ENCODE results near the gene ZFYVE26.
"Not testable (repeated sequence)": the region's sequence is repeated elsewhere in the genome, so short reads cannot be mapped to it uniquely, and the experiment has no call there.

ZFYVE26 gene

DNA sequence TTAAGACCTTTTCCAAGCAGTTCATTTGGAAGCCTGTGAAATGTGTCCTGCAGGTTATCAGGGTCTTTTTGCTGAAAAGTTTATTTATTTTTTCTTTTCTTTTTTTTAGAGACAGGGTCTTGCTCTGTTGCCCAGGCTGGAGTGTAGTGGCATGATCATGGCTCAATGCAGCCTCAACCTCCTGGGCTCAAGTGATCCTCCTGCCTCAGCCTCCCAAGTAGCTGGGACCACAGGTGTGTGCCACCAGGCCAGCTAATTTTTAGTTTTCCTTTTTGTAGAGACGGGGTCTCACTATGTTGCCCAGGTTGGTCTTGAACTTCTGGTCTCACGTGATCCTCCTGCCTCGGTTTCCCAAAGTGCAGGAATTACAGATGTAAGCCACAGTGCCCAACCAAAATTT, 97.0 kb downstream of the ZFYVE26 start:
- not testable (repeated sequence) for H3K27ac ChIP-seq (ENCODE audit: low read depth, low read length)

GRCh38 chr14:67718265-67718664, 98.1 kb downstream of the ZFYVE26 start:
- Histone ChIP-seq H3K4me3 (ENCODE audit: low read depth in 1 of 2, low read length in 2 of 2) (no peak overlapping the region), H3K36me3 (ENCODE audit: control insufficient read depth in 1 of 2, insufficient read depth in 2 of 2, low read length in 2 of 2) (no peaks in the 10 kb centered on the region), H3K9me3 (ENCODE audit: control insufficient read depth in 1 of 2, low read length in 2 of 2) (no peaks in the 10 kb centered on the region), H3K27me3 (ENCODE audit: control insufficient read depth in 1 of 2, insufficient read depth in 2 of 2, low read length in 2 of 2) (no peaks in the 10 kb centered on the region), H3K9ac (ENCODE audit: low read depth in 1 of 2, low read length in 2 of 2) (no peak overlapping the region), H3K27ac (ENCODE audit: low read depth, low read length) (no peak overlapping the region), H3K4me1 (ENCODE audit: control insufficient read depth in 1 of 2, insufficient read depth in 2 of 2, low read length in 2 of 2) (no peaks in the 10 kb centered on the region)

More for the DNA sequence above, 97.0 kb downstream of the ZFYVE26 start:
- H3K9ac ChIP-seq (ENCODE audit: low read depth in 1 of 2, low read length in 2 of 2); H3K4me3 ChIP-seq (ENCODE audit: low read depth in 1 of 2, low read length in 2 of 2); H3K4me1 ChIP-seq (ENCODE audit: control insufficient read depth in 1 of 2, insufficient read depth in 2 of 2, low read length in 2 of 2); H3K27me3 ChIP-seq (ENCODE audit: control insufficient read depth in 1 of 2, insufficient read depth in 2 of 2, low read length in 2 of 2); H3K9me3 ChIP-seq (ENCODE audit: control insufficient read depth in 1 of 2, low read length in 2 of 2); H3K36me3 ChIP-seq (ENCODE audit: control insufficient read depth in 1 of 2, insufficient read depth in 2 of 2, low read length in 2 of 2): not testable (repeated sequence)

DNA sequence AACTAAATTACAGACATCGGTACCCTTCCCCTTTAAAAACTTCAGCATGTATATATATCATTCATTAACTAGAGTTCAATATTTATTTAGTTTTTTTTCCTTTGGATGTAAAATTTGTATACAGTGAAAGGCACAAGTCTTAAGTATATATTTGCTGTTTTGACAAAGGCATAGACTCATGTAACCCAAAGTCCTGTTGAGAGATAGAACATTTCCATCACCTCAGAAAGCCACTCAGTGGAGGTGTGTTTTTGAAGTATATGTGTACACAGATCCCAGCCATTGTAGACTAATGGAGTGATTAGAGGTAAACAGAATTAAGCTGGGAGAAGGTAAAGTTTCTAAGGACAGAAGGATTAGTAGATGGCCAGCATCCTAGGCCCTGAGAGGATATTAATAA, 99.3 kb downstream of the ZFYVE26 start:
- Histone ChIP-seq H3K4me3 (ENCODE audit: low read depth in 1 of 2, low read length in 2 of 2) (no peak overlapping the region), H3K9me3 (ENCODE audit: control insufficient read depth in 1 of 2, low read length in 2 of 2) (no peaks in the 10 kb centered on the region), H3K27me3 (ENCODE audit: control insufficient read depth in 1 of 2, insufficient read depth in 2 of 2, low read length in 2 of 2) (no peaks in the 10 kb centered on the region), H3K9ac (ENCODE audit: low read depth in 1 of 2, low read length in 2 of 2) (no peak overlapping the region), H3K36me3 (ENCODE audit: control insufficient read depth in 1 of 2, insufficient read depth in 2 of 2, low read length in 2 of 2) (no peaks in the 10 kb centered on the region), H3K4me1 (ENCODE audit: control insufficient read depth in 1 of 2, insufficient read depth in 2 of 2, low read length in 2 of 2) (no peaks in the 10 kb centered on the region), H3K27ac (ENCODE audit: low read depth, low read length) (no peak overlapping the region)

DNA sequence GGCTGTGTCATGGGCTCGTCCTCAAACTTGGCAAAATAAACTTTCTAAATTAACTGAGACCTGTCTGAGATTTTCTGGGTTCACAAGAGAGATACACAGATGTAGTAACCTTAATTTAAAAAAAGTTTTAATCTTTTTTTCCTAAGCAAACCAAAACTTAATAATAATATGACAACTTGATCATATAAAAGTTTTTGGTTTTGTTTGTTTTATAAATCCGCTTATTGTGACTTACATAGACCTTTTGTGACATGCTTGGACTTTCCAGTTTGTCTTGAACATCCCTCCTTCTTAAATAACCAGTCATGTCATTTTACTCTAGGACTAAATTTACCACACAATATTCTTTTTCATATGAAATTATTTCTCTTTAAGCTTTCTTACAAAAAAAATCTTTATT, 106.2 kb downstream of the ZFYVE26 start:
- Histone ChIP-seq H3K27ac (ENCODE audit: low read depth, low read length) (no peak overlapping the region), H3K9ac (ENCODE audit: low read depth in 1 of 2, low read length in 2 of 2) (no peak overlapping the region), H3K4me3 (ENCODE audit: low read depth in 1 of 2, low read length in 2 of 2) (no peak overlapping the region), H3K9me3 (ENCODE audit: control insufficient read depth in 1 of 2, low read length in 2 of 2) (peaks cover 2% of the 10 kb centered on the region in 2 donors), H3K36me3 (ENCODE audit: control insufficient read depth in 1 of 2, insufficient read depth in 2 of 2, low read length in 2 of 2) (no peaks in the 10 kb centered on the region), H3K4me1 (ENCODE audit: control insufficient read depth in 1 of 2, insufficient read depth in 2 of 2, low read length in 2 of 2) (no peaks in the 10 kb centered on the region), H3K27me3 (ENCODE audit: control insufficient read depth in 1 of 2, insufficient read depth in 2 of 2, low read length in 2 of 2) (no peaks in the 10 kb centered on the region)

- H3K9ac ChIP-seq (ENCODE audit: low read depth in 1 of 2, low read length in 2 of 2); H3K4me3 ChIP-seq (ENCODE audit: low read depth in 1 of 2, low read length in 2 of 2); H3K9me3 ChIP-seq (ENCODE audit: control insufficient read depth in 1 of 2, low read length in 2 of 2); H3K36me3 ChIP-seq (ENCODE audit: control insufficient read depth in 1 of 2, insufficient read depth in 2 of 2, low read length in 2 of 2); H3K27me3 ChIP-seq (ENCODE audit: control insufficient read depth in 1 of 2, insufficient read depth in 2 of 2, low read length in 2 of 2); H3K4me1 ChIP-seq (ENCODE audit: control insufficient read depth in 1 of 2, insufficient read depth in 2 of 2, low read length in 2 of 2); H3K27ac ChIP-seq (ENCODE audit: low read depth, low read length): not testable (repeated sequence)
These were observed 106.6 kb downstream of the ZFYVE26 start for GRCh38 chr14:67709796-67710195.

GRCh38 chr14:67709346-67709745, 107.0 kb downstream of the ZFYVE26 start:
- not testable (repeated sequence) for H3K4me3 ChIP-seq (ENCODE audit: low read depth in 1 of 2, low read length in 2 of 2); H3K36me3 ChIP-seq (ENCODE audit: control insufficient read depth in 1 of 2, insufficient read depth in 2 of 2, low read length in 2 of 2); H3K9ac ChIP-seq (ENCODE audit: low read depth in 1 of 2, low read length in 2 of 2); H3K27me3 ChIP-seq (ENCODE audit: control insufficient read depth in 1 of 2, insufficient read depth in 2 of 2, low read length in 2 of 2); H3K4me1 ChIP-seq (ENCODE audit: control insufficient read depth in 1 of 2, insufficient read depth in 2 of 2, low read length in 2 of 2); H3K9me3 ChIP-seq (ENCODE audit: control insufficient read depth in 1 of 2, low read length in 2 of 2); H3K27ac ChIP-seq (ENCODE audit: low read depth, low read length)

DNA sequence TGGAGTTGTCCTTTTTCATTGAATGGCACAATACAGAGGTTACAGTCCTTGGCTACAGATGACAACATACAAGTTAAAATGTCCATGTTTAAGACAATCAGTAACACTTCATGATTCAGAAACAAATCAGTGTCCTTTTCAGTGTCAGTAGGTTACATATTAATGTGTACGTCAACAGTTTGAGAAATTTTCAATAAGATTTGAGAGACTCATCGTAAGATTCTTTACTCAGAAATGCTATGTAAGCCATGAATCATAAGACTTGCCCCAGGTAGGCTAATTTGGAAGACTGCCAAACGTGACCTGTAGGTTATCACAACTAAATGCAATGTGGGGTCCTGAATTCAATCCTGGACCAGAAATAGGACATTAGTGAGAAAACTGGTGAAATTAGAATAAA, 111.2 kb downstream of the ZFYVE26 start:
- H3K9me3 ChIP-seq (ENCODE audit: control insufficient read depth in 1 of 2, low read length in 2 of 2), result peaks cover under 1 to 2% of the 10 kb centered on the region in 2 donors
- no peaks in the 10 kb centered on the region for H3K36me3 ChIP-seq (ENCODE audit: control insufficient read depth in 1 of 2, insufficient read depth in 2 of 2, low read length in 2 of 2)
- H3K27me3 ChIP-seq (ENCODE audit: control insufficient read depth in 1 of 2, insufficient read depth in 2 of 2, low read length in 2 of 2), result no peaks in the 10 kb centered on the region
- no peaks in the 10 kb centered on the region for H3K4me1 ChIP-seq (ENCODE audit: control insufficient read depth in 1 of 2, insufficient read depth in 2 of 2, low read length in 2 of 2)
- H3K4me3 ChIP-seq (ENCODE audit: low read depth in 1 of 2, low read length in 2 of 2), result no peak overlapping the region
- H3K27ac ChIP-seq (ENCODE audit: low read depth, low read length), result no peak overlapping the region
- no peak overlapping the region for H3K9ac ChIP-seq (ENCODE audit: low read depth in 1 of 2, low read length in 2 of 2)

GRCh38 chr14:67704484-67705089, 111.8 kb downstream of the ZFYVE26 start:
- H3K36me3 ChIP-seq (ENCODE audit: control insufficient read depth in 1 of 2, insufficient read depth in 2 of 2, low read length in 2 of 2), result no peaks in the 10 kb centered on the region
- H3K27me3 ChIP-seq (ENCODE audit: control insufficient read depth in 1 of 2, insufficient read depth in 2 of 2, low read length in 2 of 2), result no peaks in the 10 kb centered on the region
- H3K27ac ChIP-seq (ENCODE audit: low read depth, low read length), result no peak overlapping the region
- no peaks in the 10 kb centered on the region for H3K4me1 ChIP-seq (ENCODE audit: control insufficient read depth in 1 of 2, insufficient read depth in 2 of 2, low read length in 2 of 2)
- no peak overlapping the region for H3K4me3 ChIP-seq (ENCODE audit: low read depth in 1 of 2, low read length in 2 of 2)
- H3K9me3 ChIP-seq (ENCODE audit: control insufficient read depth in 1 of 2, low read length in 2 of 2), result no peaks in the 10 kb centered on the region
- no peak overlapping the region for H3K9ac ChIP-seq (ENCODE audit: low read depth in 1 of 2, low read length in 2 of 2)

DNA sequence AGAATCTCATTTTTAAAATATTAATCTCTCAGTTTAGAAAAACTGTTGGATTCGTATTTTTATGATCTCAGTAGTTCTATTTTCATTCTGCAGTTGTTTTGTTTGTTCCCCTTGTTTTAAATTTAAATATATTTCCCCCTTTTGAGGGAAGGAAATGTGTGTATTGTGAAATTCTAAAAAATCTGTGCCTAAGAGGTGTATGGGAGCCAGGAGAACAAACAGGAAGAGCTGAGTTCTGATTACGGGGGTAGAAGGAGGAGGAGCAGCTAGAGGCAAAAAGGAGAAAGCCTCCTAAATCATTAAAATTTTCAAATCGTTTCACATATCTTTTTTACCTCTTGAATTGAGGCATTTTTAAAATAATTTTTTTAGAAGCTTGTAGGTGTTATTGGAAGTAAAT, 112.4 kb downstream of the ZFYVE26 start:
- Histone ChIP-seq H3K27ac (ENCODE audit: low read depth, low read length) (no peak overlapping the region), H3K4me1 (ENCODE audit: control insufficient read depth in 1 of 2, insufficient read depth in 2 of 2, low read length in 2 of 2) (no peaks in the 10 kb centered on the region), H3K9me3 (ENCODE audit: control insufficient read depth in 1 of 2, low read length in 2 of 2) (no peaks in the 10 kb centered on the region), H3K27me3 (ENCODE audit: control insufficient read depth in 1 of 2, insufficient read depth in 2 of 2, low read length in 2 of 2) (no peaks in the 10 kb centered on the region), H3K36me3 (ENCODE audit: control insufficient read depth in 1 of 2, insufficient read depth in 2 of 2, low read length in 2 of 2) (no peaks in the 10 kb centered on the region), H3K4me3 (ENCODE audit: low read depth in 1 of 2, low read length in 2 of 2) (no peak overlapping the region), H3K9ac (ENCODE audit: low read depth in 1 of 2, low read length in 2 of 2) (no peak overlapping the region)

DNA sequence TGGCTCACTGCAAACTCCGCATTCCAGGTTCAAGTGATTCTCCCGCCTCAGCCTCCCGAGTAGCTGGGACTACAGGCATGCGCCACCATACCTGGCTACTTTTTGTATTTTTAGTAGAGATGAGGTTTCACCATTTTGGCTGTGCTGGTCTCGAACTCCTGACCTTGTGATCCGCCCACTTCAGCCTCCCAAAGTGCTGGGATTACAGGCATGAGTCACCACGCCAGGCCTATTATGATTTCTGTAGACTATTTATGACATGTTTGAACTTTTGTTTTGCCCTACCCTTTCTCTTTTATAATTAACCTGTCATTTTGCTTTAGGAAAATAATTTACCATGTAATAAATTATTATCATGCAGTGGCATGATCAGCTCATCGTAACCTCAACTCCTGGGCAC, 114.9 kb downstream of the ZFYVE26 start, which contains the start of gene RDH12:
TSS of gene RDH12 (plus strand) at position 395 of the 400 bp plus-strand sequence. CDS start 20,757 bp downstream, outside the sequence.
- not testable (repeated sequence) for H3K27ac ChIP-seq (ENCODE audit: low read depth, low read length); H3K4me3 ChIP-seq (ENCODE audit: low read depth in 1 of 2, low read length in 2 of 2); H3K36me3 ChIP-seq (ENCODE audit: control insufficient read depth in 1 of 2, insufficient read depth in 2 of 2, low read length in 2 of 2); H3K4me1 ChIP-seq (ENCODE audit: control insufficient read depth in 1 of 2, insufficient read depth in 2 of 2, low read length in 2 of 2); H3K27me3 ChIP-seq (ENCODE audit: control insufficient read depth in 1 of 2, insufficient read depth in 2 of 2, low read length in 2 of 2); H3K9ac ChIP-seq (ENCODE audit: low read depth in 1 of 2, low read length in 2 of 2); H3K9me3 ChIP-seq (ENCODE audit: control insufficient read depth in 1 of 2, low read length in 2 of 2)

DNA sequence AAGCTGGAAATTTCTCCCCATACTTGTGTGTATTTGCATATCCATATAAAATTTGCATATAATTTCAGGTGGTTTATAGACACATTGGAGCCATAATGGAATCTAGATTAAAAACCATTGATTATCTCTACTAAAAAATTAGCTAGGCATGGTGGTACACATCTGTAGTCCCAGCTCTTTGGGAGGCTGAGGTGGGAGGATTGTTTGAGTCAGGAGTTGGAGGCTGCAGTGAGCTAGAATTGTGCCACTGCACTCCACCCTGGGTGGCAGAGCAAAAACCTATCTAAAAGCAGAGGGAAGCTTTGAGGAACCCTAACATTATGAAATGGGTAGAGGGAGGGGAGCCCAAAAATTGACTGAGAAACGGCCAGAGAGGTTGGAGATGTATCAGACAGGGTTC, 118.2 kb downstream of the ZFYVE26 start:
- no peak overlapping the region for H3K27ac ChIP-seq (ENCODE audit: low read depth, low read length)
- H3K4me3 ChIP-seq (ENCODE audit: low read depth in 1 of 2, low read length in 2 of 2), result no peak overlapping the region
- no peak overlapping the region for H3K9ac ChIP-seq (ENCODE audit: low read depth in 1 of 2, low read length in 2 of 2)
- no peaks in the 10 kb centered on the region for H3K27me3 ChIP-seq (ENCODE audit: control insufficient read depth in 1 of 2, insufficient read depth in 2 of 2, low read length in 2 of 2)
- no peaks in the 10 kb centered on the region for H3K9me3 ChIP-seq (ENCODE audit: control insufficient read depth in 1 of 2, low read length in 2 of 2)
- no peaks in the 10 kb centered on the region for H3K36me3 ChIP-seq (ENCODE audit: control insufficient read depth in 1 of 2, insufficient read depth in 2 of 2, low read length in 2 of 2)
- peaks cover 5 to 7% of the 10 kb centered on the region in 2 donors for H3K4me1 ChIP-seq (ENCODE audit: control insufficient read depth in 1 of 2, insufficient read depth in 2 of 2, low read length in 2 of 2)
